Lung (tissue), 12 donors: ENCODE data around the gene CYSLTR2. TPM values are rescaled to one million over a fixed set of nuclear protein-coding genes. Genes with fewer than 3 reads are reported as not detected.
"Not testable (repeated sequence)": the region's sequence is repeated elsewhere in the genome, so short reads cannot be mapped to it uniquely, and the experiment has no call there.

ENCODE experiments used
- ATAC-seq: fragments of 200-7000 bp; cut with Tn5 transposase; one replicate; pipeline ENCODE4 v1.9.1; 2020; ENCODE audit warnings: moderate number of reproducible peaks; ENCODE audit not compliant: insufficient read depth, low FRiP score
- DNase-seq, 3 donors: peaks; one replicate each; pipeline ENCODE4 v3.0.0-alpha.2; 2013 to 2017
- H3K27ac ChIP-seq, 2 donors: one replicate each; pipeline ENCODE4 v1.5.1; 2013; ENCODE audit warnings: mild to moderate bottlenecking in 2 of 2, moderate library complexity in 2 of 2, control low read depth in 1 of 2, inconsistent platforms in 1 of 2, low read depth in 1 of 2, low read length in 1 of 2
- H3K27me3 ChIP-seq, 3 donors: one replicate each; pipeline ENCODE4 v1.5.1; 2013; ENCODE audit warnings: low read length in 2 of 3; ENCODE audit not compliant: control insufficient read depth in 3 of 3, insufficient read depth in 3 of 3
- H3K36me3 ChIP-seq, 4 donors: one replicate each; pipeline ENCODE4 v1.5.1; 2013; ENCODE audit warnings: low read length in 4 of 4, mild to moderate bottlenecking in 1 of 4, moderate library complexity in 1 of 4; ENCODE audit not compliant: control insufficient read depth in 4 of 4, insufficient read depth in 4 of 4
- H3K4me1 ChIP-seq, 5 donors: one replicate each; pipeline ENCODE4 v1.5.1; 2013; ENCODE audit warnings: low read length in 5 of 5, mild to moderate bottlenecking in 2 of 5, moderate library complexity in 1 of 5; ENCODE audit not compliant: control insufficient read depth in 5 of 5, insufficient read depth in 5 of 5
- H3K4me3 ChIP-seq: one replicate; pipeline ENCODE4 v1.5.1; 2013; ENCODE audit warnings: mild to moderate bottlenecking, control low read depth, moderate library complexity
- H3K9ac ChIP-seq, 2 donors: one replicate each; pipeline ENCODE4 v1.5.1; 2013; ENCODE audit warnings: low read length in 2 of 2, control low read depth in 1 of 2; ENCODE audit not compliant: insufficient read depth in 1 of 2
- H3K9me3 ChIP-seq, 4 donors: one replicate each; pipeline ENCODE4 v1.5.1; 2013; ENCODE audit warnings: low read length in 3 of 4, mild to moderate bottlenecking in 1 of 4, moderate library complexity in 1 of 4; ENCODE audit not compliant: control insufficient read depth in 4 of 4, insufficient read depth in 3 of 4
- WGBS, 2 donors: extraction: QIAGEN DNeasy Blood & Tissue Kit; methylation state at CpG; one replicate each; pipeline ENCODE4 v1.1.7; 2013; 5-methylcytosine and 5-hydroxymethylcytosine counted together
- polyA plus RNA-seq, 2 donors: library from polyadenylated mRNA; stranded (reverse); fragments of 200-250 nt; gene quantifications; one replicate each; pipeline ENCODE4 v1.2.1, GENCODE V29; 2013
- total RNA-seq, 2 donors: library from RNA; depleted of rRNA in 1 of 2; stranded (reverse); fragments of >200 nt in 1 of 2; gene quantifications; one replicate each; pipeline ENCODE4 v1.2.1, GENCODE V29; 2014 to 2021
- TF ChIP-seq, protein P1 (sequence below): IDR thresholded peaks from 2 replicates; pipeline ENCODE4 v1.5.1; 2012; ENCODE audit warnings: mild to moderate bottlenecking; ENCODE audit errors: control extremely low read depth, extremely low read depth
- donor health status: control.
- donor health status: control.
- donor health status: Bipolar disorder and iron deficiency.
- donor health status: healthy.
- donor health status: DM: yes; HTN: yes; CAD: no.

The CYSLTR2 gene
- total and polyA plus RNA-seq, 4 donors, result 0.32 to 0.92 (median 0.54) TPM

DNA sequence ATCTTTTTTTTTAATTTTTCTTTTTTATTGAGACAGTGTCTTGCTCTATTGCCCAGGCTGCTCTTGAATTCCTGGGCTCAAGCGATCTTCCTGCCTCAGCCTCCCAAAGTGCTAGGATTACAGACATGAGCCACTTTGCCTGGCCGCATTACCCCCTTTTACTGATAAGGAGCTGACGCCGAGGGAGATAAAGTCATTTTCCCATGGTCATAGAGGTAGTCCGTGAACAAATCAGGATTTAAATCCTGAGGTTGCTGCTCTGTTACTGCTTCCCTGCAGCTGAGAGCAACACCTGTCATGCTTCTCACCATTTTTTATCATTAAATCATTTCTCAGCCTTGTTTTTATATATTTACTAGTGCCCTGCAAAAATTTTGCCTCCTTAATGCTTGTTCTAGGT lies 7.4 kb downstream of the CYSLTR2 start:
- Histone ChIP-seq H3K27me3 (no peaks in the 10 kb centered on the region), H3K27ac (peak overlapping the region in 1 of 2 donors; percentile 9), H3K9ac (no peak overlapping the region), H3K9me3 (peaks cover 0 to 5% (median under 1%) of the 10 kb centered on the region in 4 donors), H3K36me3 (no peaks in the 10 kb centered on the region), H3K4me3 (no peak overlapping the region), H3K4me1 (peaks cover 0 to 21% (median 0%) of the 10 kb centered on the region in 5 donors)
- TF ChIP-seq, protein P1, sequence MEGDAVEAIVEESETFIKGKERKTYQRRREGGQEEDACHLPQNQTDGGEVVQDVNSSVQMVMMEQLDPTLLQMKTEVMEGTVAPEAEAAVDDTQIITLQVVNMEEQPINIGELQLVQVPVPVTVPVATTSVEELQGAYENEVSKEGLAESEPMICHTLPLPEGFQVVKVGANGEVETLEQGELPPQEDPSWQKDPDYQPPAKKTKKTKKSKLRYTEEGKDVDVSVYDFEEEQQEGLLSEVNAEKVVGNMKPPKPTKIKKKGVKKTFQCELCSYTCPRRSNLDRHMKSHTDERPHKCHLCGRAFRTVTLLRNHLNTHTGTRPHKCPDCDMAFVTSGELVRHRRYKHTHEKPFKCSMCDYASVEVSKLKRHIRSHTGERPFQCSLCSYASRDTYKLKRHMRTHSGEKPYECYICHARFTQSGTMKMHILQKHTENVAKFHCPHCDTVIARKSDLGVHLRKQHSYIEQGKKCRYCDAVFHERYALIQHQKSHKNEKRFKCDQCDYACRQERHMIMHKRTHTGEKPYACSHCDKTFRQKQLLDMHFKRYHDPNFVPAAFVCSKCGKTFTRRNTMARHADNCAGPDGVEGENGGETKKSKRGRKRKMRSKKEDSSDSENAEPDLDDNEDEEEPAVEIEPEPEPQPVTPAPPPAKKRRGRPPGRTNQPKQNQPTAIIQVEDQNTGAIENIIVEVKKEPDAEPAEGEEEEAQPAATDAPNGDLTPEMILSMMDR, result no peak
- ATAC-seq (no peak), DNase-seq (no peak)
- WGBS, 2 donors, result 76 to 86% methylated on average over 5 of the region's 5 CpGs

DNA sequence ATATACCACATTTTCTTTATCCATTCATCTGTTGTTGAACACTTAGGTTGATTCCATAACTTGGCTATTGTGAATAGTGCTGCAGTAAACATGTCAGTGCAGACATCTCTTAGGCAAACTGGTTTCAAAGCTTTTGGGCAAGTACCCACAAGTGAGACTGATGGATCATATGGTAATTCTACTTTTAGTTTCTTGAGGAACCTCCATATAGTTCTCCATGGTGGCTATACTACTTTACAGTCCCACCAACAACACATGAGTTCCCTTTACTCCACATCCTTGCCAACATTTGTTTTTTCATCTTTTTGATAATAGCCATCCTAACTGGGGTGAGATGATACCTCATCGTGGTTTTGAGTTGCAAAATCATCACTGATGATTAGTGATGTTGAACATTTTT lies 8.5 kb downstream of the CYSLTR2 start:
- WGBS, 2 donors, result 82 to 93% methylated on average over 1 of the region's 1 CpG
- no peaks in the 10 kb centered on the region for H3K36me3 ChIP-seq
- H3K9ac ChIP-seq, result no peak overlapping the region
- DNase-seq, result no peak
- H3K27me3 ChIP-seq, result no peaks in the 10 kb centered on the region
- no peak overlapping the region for H3K27ac ChIP-seq
- peaks cover 0 to 8% (median 3%) of the 10 kb centered on the region in 4 donors for H3K9me3 ChIP-seq
- peaks cover 0 to 15% (median 0%) of the 10 kb centered on the region in 5 donors for H3K4me1 ChIP-seq
- TF ChIP-seq, protein P1, result no peak
- ATAC-seq, result no peak
- no peak overlapping the region for H3K4me3 ChIP-seq

DNA sequence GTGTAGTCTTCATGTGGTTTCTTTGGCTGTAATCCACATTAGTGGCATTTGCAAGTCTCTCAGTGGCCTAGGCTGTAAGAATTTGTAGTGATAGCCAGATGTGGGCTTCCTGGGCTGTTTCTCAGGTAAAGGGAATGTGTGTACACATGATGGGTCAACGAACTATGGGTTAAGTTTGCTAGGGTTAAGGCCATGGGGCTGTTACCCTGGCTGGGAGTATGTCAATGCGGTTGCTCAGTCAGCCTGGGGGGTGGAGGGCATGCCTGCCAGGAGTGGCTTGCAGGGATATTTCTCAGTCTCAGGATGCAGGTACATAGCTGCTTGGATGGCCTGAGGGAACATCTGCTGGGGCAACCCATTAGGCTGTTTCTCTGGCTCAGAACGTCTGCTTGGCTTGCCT lies 13.4 kb downstream of the CYSLTR2 start:
- H3K36me3 ChIP-seq, result no peaks in the 10 kb centered on the region
- no peak for DNase-seq
- ATAC-seq, result no peak
- H3K4me1 ChIP-seq, result no peaks in the 10 kb centered on the region
- no peak overlapping the region for H3K9ac ChIP-seq
- H3K9me3 ChIP-seq, result peaks cover 0 to 8% (median 5%) of the 10 kb centered on the region in 4 donors
- TF ChIP-seq, protein P1, result no peak
- no peak overlapping the region for H3K27ac ChIP-seq
- H3K27me3 ChIP-seq, result no peaks in the 10 kb centered on the region
- WGBS, 2 donors, result 60 to 74% methylated on average over 3 of the region's 3 CpGs
- no peak overlapping the region for H3K4me3 ChIP-seq

DNA sequence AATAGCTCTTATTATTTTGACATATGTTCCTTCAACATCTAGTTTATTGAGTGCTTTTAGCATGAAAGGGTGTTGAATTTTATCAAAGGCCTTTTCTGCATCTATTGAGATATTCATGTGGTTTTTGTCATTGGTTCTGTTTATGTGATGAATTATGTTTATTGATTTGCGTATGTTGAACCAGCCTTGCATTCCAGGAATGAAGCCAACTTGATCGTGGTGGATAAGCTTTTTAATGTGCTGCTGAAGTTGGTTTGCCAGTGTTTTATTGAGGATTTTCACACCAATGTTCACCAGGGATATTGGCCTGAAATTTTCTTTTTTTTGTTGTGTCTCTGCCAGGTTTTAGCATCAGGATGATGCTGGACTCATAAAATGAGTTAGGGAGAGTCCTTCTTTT lies 17.7 kb downstream of the CYSLTR2 start:
- H3K4me1 ChIP-seq, H3K27ac ChIP-seq, H3K4me3 ChIP-seq, DNase-seq, H3K36me3 ChIP-seq, H3K9ac ChIP-seq, H3K27me3 ChIP-seq, H3K9me3 ChIP-seq, ATAC-seq: not testable (repeated sequence)
- WGBS, 2 donors, result 57 to 89% methylated on average over 2 of the region's 2 CpGs
